AG08395 (cell line): ENCODE results near the gene PGAM2.

ENCODE experiments used
- DNase-seq: peaks from one replicate; pipeline ENCODE4 v3.0.0; 2012; ENCODE audit warnings: mixed read lengths, low spot score

Gene PGAM2

DNA sequence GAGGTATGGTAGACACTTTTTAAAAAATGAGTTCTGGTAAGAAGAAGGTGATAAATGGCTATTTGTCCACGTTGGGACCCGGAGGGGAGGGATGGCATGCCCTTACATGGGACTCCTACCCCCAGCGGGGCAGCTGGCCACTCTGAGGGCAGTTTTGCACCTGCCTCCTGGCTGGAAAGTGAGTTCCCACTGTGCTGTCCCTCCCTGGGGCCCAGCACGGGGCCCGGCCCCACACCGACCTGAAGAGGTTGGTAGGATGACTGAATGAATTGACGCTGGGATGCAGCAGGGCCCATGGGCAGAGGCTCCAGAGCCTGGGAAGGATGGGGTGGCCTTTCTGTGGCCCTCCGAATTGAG lies 38.2 kb upstream of the PGAM2 start:
- DNase-seq, result no peak

- DNase-seq, result no peak
Measured at GRCh38 chr7:44102846-44103565, 37.6 kb upstream of the PGAM2 start.

- peak; percentile 87 for DNase-seq
Measured at GRCh38 chr7:44101966-44102845, 36.8 kb upstream of the PGAM2 start.

DNA sequence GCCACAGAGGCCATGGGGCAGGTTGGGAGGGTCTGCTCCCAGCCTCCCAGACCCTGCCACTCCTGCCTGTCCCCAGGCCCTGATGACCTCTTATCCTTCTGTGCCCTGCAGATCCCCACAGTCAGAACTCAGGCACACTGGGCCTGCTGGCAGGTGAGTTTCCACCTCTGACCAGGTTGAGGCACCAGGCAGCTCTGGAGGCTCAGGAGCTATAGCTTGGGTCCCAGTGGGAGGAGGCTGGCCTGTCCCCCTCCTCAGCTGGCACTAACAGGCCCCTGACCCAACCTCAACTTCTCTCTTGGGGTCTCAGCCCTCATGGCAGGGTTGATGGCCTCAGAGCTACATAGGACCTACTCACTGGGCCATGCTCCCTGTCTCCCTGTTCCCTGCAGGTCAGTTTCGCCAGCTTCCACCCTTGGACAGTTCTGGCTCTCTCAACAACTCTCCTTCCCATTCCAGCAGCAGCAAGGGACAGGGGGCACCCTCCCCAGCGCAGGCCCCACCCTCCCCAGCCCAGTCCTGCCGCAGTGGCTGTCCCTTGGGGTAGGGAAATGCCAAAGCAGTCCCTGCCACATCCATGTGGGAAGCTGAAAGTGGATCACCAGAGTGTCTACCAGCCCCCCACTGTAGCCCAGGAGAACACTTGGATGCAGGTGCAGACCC lies 36.1 kb upstream of the PGAM2 start:
- no peak for DNase-seq

DNA sequence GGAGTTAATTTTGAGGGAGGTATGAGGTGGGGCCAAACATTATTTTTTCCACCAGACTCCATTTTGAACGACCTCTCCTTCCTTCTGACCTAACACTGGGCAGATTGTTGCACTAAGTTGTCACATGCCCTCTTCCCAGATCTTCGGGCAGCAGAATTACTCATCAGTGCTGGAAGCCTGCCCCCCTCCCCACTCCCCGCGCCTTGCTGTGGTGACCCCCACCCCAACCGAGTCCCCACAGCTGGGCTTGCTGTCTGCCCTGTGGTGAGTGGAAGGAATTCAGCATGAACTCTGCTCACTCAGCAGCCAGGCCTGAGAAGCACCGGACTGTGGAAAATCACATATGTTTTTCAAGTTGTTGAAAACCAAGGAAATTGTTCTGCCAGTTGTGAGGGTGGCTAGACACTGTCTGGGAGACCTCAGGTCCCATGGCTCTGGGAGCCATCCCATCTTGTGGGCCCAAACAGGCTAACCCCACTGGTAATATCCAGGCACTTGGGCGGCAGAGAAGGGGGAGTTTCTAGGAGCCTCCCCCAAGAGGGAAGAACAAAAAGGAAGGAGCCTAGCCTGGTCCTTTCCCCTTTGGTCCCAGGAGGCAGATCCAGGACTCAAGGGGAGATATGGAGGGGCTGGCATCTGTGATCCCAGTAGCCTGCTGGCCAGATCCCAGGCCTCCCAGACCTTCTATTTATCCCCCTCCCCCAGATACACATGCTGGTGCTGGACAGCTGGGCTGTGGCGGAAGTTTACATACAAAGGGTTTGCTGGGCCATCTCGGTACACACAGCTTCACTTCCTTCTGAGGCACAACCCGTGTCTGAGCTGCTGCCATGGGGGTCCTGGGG lies 35.3 kb upstream of the PGAM2 start:
- DNase-seq, result peak; percentile 63

GRCh38 chr7:44099669-44100068 lies 34.3 kb upstream of the PGAM2 start:
- DNase-seq, result no peak

GRCh38 chr7:44098092-44099068 lies 33.0 kb upstream of the PGAM2 start:
- no peak for DNase-seq

DNA sequence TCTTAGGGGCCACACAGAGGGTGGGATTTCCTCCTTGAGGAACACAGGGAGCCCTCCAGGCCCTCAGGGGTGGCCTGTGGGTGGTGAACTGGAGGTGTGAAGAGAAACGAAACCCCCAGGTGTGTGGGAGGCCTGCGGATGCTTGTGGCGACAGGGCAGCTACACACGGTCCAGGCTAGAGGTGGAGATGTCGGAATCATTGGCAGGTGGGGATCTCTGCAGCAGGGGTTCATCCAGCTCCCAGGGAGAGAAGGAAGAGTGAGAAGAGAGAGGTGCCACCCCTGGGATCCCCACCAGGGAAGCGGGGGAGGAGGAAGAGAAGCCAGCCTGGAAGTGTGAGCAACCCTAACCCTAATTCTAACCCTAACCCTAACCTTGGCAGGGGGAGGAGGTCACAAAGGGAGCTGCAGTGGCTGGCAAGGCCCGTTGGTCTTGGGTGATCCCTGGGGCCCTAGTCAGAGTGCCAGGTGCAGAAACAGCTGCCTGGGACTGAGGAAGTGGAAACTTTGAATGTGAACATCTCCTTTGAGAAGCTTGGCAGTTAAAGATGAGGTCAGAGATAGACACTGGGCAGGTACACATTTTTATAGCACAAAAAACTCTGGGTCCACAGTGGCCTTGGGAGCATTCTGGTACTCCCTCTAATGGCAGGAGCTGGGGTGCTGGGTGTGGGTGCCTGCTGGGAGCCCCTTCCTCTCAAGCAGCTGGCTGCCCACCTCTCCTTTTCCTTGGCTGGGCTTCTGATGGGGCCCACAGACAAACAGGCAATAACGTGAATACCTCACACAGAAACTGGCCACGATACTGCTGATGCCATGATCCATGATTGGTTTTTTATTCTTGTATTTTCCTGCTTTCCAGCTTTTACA lies 31.9 kb upstream of the PGAM2 start:
- no peak for DNase-seq

DNA sequence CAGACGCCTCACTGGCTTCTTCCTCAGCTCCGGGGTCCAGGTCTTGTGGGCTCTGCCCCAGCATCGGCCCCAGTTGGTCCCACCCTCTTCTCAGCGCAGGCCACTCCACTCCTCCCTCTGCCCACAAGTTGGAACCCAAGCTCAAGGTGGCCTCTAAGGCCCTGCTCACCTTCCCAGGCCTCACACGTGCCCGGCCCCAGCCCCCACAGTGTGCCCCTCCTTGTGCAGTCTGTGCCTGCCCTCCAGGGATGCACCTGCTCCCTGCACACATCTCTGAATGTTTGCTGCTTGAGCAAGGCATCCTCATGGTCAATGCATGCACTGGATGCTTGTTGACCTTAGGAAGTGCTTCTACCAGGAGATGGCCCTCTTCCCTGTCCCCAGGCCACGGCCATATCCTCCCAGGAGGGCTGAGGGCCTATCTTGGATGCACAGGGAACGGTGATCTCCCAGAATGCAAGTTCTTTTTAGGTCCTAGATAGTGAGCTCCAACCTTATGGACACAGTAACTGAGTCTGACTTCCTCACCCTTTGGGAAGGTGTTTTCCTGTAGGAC lies 31.0 kb upstream of the PGAM2 start:
- no peak for DNase-seq

- DNase-seq, result no peak
Measured at GRCh38 chr7:44095781-44096180, 30.4 kb upstream of the PGAM2 start.

DNA sequence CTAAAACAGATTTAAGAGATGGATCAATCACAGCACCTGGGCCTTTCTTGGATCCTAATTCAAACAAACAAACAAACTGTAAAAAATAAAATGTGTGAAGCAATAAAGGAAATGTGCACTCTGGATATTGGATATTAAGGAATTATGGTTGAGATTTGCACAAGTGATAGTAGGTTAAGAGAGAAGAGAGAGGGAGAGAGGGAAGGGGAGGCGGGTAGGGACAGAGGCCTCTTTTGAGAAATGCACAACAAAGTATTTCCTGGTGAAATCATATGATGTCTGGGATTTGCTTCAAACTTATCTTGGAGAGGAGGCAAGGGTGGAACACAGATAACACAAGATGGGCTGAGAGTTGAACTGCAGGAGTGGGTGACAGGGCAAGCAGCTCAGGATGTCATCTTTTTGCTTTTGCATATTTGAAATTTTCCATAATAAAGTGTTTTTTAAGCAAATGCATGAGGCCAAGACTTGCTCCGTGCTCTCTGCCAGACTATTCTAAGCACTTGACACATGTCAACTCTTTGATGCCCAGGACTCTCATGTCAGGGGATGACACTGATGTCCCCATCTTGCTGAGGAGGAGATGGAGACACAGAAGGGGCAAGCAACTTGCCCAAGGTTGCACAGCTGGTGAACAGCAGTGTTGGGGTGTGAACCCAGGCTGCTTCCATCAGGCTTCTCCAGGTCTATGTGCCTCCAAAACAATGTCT lies 29.7 kb upstream of the PGAM2 start:
- DNase-seq, result no peak

DNA sequence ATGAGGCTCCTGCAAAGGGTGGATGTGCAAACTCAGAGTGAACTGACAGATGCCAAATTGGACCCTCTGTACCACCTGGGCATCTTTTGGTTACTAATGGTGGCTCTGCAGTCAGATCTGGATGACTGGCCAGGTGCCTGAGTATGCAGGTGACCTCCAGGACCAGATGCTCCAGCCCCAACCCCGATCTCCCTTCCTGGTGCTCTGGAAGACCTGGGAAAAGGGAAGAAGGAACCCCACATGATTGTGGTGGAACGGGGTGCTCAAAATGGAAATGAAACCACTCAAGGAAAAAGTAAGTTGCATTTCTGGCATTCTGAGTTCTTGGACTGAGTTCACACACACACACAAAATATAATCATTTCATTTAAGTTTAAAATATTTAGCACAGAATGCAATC lies 29.0 kb upstream of the PGAM2 start:
- DNase-seq, result no peak

DNA sequence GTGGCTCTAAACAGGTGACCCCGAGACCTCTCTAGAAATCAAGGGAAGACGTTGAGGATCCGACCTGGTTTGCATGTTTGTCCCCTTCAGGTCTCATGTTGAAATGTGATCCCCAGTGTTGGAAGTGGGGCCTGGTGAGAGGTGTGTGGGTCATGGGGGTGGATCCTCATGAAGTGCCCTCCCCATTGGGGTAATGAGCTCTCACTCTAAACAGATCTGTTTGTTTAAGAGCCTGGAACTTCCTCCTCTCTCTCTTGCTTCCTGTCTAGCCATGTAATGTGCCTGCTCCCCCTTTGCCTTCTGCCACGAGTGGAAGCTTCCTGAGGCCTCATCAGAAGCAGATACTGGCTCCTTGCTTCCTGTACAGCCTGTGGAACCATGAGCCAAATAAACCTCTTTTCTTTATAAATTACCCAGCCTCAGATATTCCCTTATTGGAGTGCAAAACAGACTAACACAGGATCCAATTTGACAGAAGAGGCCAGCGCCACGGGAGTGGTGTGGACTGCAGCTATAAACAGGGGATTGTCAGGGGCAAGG lies 27.8 kb upstream of the PGAM2 start:
- no peak for DNase-seq

- peak; percentile 83 for DNase-seq
Measured at GRCh38 chr7:44087911-44088838, 22.8 kb upstream of the PGAM2 start.

- no peak for DNase-seq
Measured at GRCh38 chr7:44086627-44087026, 21.3 kb upstream of the PGAM2 start.

- DNase-seq, result no peak
Measured at GRCh38 chr7:44085546-44085945, 20.2 kb upstream of the PGAM2 start.

DNA sequence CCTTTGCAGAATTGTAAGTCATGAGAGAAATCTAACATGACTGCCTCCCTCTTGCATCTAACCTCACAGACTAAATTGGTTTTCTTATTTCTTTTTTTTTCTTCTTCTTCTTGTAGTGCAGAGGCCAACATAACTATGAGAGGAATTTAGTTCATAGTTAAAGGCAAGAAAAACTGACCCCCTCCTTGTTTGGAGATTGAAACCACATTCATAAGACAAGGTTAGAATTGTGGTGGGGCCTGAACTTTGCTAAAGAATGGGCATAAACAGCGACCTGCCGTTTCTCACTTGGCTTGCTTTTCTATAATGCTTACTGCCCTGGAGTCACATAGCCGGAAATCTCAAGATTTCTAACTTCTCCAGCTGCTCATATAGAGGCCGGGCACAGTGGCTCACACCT lies 19.3 kb upstream of the PGAM2 start:
- DNase-seq, result no peak
